ENCODE data around the gene CPNE7.
"Not testable (repeated sequence)": the region's sequence is repeated elsewhere in the genome, so short reads cannot be mapped to it uniquely, and the experiment has no call there.

CPNE7 gene

GRCh38 chr16:89629827-89630610, 54.5 kb downstream of the CPNE7 start:
- no peak for DNase-seq (ENCODE audit: low read depth)
- TF ChIP-seq, protein P1, sequence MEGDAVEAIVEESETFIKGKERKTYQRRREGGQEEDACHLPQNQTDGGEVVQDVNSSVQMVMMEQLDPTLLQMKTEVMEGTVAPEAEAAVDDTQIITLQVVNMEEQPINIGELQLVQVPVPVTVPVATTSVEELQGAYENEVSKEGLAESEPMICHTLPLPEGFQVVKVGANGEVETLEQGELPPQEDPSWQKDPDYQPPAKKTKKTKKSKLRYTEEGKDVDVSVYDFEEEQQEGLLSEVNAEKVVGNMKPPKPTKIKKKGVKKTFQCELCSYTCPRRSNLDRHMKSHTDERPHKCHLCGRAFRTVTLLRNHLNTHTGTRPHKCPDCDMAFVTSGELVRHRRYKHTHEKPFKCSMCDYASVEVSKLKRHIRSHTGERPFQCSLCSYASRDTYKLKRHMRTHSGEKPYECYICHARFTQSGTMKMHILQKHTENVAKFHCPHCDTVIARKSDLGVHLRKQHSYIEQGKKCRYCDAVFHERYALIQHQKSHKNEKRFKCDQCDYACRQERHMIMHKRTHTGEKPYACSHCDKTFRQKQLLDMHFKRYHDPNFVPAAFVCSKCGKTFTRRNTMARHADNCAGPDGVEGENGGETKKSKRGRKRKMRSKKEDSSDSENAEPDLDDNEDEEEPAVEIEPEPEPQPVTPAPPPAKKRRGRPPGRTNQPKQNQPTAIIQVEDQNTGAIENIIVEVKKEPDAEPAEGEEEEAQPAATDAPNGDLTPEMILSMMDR (IDR thresholded peaks at IDR 0.05; ENCODE audit: control insufficient read depth, extremely low read depth, insufficient read depth) = no peak
- H3K4me3 ChIP-seq (ENCODE audit: low read depth, low read length) = no peak overlapping the region

DNA sequence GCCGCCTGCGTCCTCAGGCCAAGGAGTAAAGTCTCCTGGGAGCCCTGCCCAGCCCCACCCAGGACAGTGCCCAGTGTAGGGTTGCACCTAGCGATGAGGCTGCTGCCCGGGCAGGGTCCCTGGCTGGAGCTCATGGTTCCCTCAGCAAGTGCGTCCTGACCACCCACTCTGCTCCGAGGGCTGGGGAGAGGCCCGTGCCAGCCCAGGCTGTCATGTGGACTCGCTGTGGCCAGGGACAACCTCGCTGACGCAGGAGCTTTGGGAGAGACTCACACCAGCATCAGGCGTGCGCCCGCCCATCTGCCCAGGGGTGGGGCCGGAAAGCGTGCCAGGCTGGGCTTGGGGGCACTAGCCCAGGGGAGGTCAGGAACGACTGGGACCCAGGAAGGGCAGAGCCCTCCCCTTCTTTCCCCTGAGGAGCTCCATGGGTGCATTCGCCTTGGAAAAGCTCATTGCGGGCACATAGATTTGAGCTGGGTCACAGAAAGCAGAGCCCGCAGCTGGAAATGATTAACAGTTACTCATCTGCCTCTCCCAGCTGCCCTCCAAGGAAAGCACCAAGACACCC, 57.6 kb downstream of the CPNE7 start:
- no peak for DNase-seq (ENCODE audit: low read depth)
- TF ChIP-seq, protein P1 (IDR thresholded peaks at IDR 0.05; ENCODE audit: control insufficient read depth, extremely low read depth, insufficient read depth) = no peak
- H3K4me3 ChIP-seq (ENCODE audit: low read depth, low read length) = no peak overlapping the region

GRCh38 chr16:89634463-89635385, 59.2 kb downstream of the CPNE7 start:
- not testable (repeated sequence) for H3K4me3 ChIP-seq (ENCODE audit: low read depth, low read length); DNase-seq (ENCODE audit: low read depth)

- TF ChIP-seq, protein P1 (IDR thresholded peaks at IDR 0.05; ENCODE audit: control insufficient read depth, extremely low read depth, insufficient read depth) = no peak
Observed at GRCh38 chr16:89636663-89637062, 61.1 kb downstream of the CPNE7 start.

GRCh38 chr16:89637379-89637778, 61.8 kb downstream of the CPNE7 start:
- DNase-seq (ENCODE audit: low read depth) = no peak
- H3K4me3 ChIP-seq (ENCODE audit: low read depth, low read length) = no peak overlapping the region
- TF ChIP-seq, protein P1 (IDR thresholded peaks at IDR 0.05; ENCODE audit: control insufficient read depth, extremely low read depth, insufficient read depth) = no peak

More at GRCh38 chr16:89636663-89637062, 61.1 kb downstream of the CPNE7 start:
- H3K4me3 ChIP-seq (ENCODE audit: low read depth, low read length) = no peak overlapping the region
- DNase-seq (ENCODE audit: low read depth) = no peak

- no peak for DNase-seq (ENCODE audit: low read depth)
- H3K4me3 ChIP-seq (ENCODE audit: low read depth, low read length) = no peak overlapping the region
- TF ChIP-seq, protein P1 (IDR thresholded peaks at IDR 0.05; ENCODE audit: control insufficient read depth, extremely low read depth, insufficient read depth) = no peak
Observed at GRCh38 chr16:89638455-89638854, 62.9 kb downstream of the CPNE7 start.

GRCh38 chr16:89639385-89639784, 63.8 kb downstream of the CPNE7 start:
- no peak for DNase-seq (ENCODE audit: low read depth)
- TF ChIP-seq, protein P1 (IDR thresholded peaks at IDR 0.05; ENCODE audit: control insufficient read depth, extremely low read depth, insufficient read depth) = no peak
- H3K4me3 ChIP-seq (ENCODE audit: low read depth, low read length) = no peak overlapping the region

Data from LNCaP clone FGC (cell line).